Panc1 (cell line): ENCODE measurements around the gene SH3TC1. TPM values are rescaled to one million over a fixed set of nuclear protein-coding genes. Genes with fewer than 3 reads are reported as not detected.

ENCODE experiments used
- ATAC-seq: fragments of 200-7000 bp; cut with Tn5 transposase; 2 replicates; pipeline ENCODE4 v1.9.1; 2020; ENCODE audit warnings: mild to moderate bottlenecking, moderate library complexity
- BruUV-seq: library from RNA; stranded (reverse); fragments of 400-500 nt; replicated peaks from 2 replicates; lab custom pipeline; 2021; lab: Mats Ljungman, UMichigan
- CTCF ChIA-PET: fragments of 300-600 bp; sonication (Branson Sonifier 250); formaldehyde crosslinking; loops from one replicate; lab custom pipeline; 2022; ENCODE audit warnings: antibody characterized with exemption; lab: Charles Lee
- POLR2A ChIA-PET: fragments of 300-600 bp; sonication (Branson Sonifier 250); formaldehyde crosslinking; loops from one replicate; lab custom pipeline; 2022; ENCODE audit warnings: antibody characterized with exemption; lab: Charles Lee
- DNase-seq: peaks from one replicate; pipeline ENCODE4 v3.0.0-alpha.2; 2010; ENCODE audit warnings: low read depth, low spot score
- H3K27ac ChIP-seq: 2 replicates; pipeline ENCODE4 v1.5.1; 2011; ENCODE audit warnings: mild to moderate bottlenecking, low read length, inconsistent platforms
- H3K27me3 ChIP-seq: fragments of 200-500 bp; sonication (Bioruptor generic); 2 replicates; pipeline ENCODE4 v1.6.0; 2014; ENCODE audit warnings: low read length, inconsistent platforms; ENCODE audit not compliant: control insufficient read depth, insufficient read depth
- H3K36me3 ChIP-seq: fragments of 200-500 bp; sonication (Bioruptor generic); 2 replicates; pipeline ENCODE4 v1.5.1; 2014; ENCODE audit warnings: inconsistent platforms, mild to moderate bottlenecking, low read length, moderate library complexity; ENCODE audit not compliant: control insufficient read depth, insufficient read depth
- H3K4me1 ChIP-seq: 2 replicates; pipeline ENCODE4 v1.5.1; 2011; ENCODE audit warnings: inconsistent platforms, mild to moderate bottlenecking, low read length, moderate library complexity; ENCODE audit not compliant: control insufficient read depth, insufficient read depth
- H3K4me3 ChIP-seq, 2 experiments: 2 replicates each; pipeline ENCODE4 v1.5.1; 2011 to 2012; ENCODE audit warnings: low read depth in 2 of 2, low read length in 2 of 2, mild to moderate bottlenecking in 2 of 2, inconsistent platforms in 1 of 2, moderate library complexity in 1 of 2
- H3K9me3 ChIP-seq: fragments of 200-500 bp; sonication (Bioruptor generic); 2 replicates; pipeline ENCODE4 v1.5.1; 2014; ENCODE audit warnings: low read depth, mild to moderate bottlenecking, inconsistent platforms, low read length, moderate library complexity; ENCODE audit not compliant: control insufficient read depth, insufficient read depth
- POLR2AphosphoS5 ChIP-seq: IDR thresholded peaks from 2 replicates; pipeline ENCODE4 v1.6.1; 2012; ENCODE audit warnings: mild to moderate bottlenecking, low read depth, low read length, moderate library complexity
- SIN3A ChIP-seq: IDR thresholded peaks from 2 replicates; pipeline ENCODE4 v1.6.1; 2012; ENCODE audit warnings: low read depth, mild to moderate bottlenecking, low read length, moderate library complexity, borderline replicate concordance; ENCODE audit not compliant: insufficient read depth
- TCF7L2 ChIP-seq: IDR thresholded peaks from 2 replicates; pipeline ENCODE4 v1.6.1; 2011; ENCODE audit warnings: mild to moderate bottlenecking, low read depth, low read length, inconsistent platforms
- in situ Hi-C: cut with HindIII; loops from 2 replicates; pipeline ENCODE4 v1.10.0; 2016; ENCODE audit warnings: low sequenced_read_pairs, low pct_unique_long_range_greater_than_20kb
- intact Hi-C: fragments of 100-400 bp; cut with micrococcal nuclease; formaldehyde crosslinking; loops from one replicate; pipeline ENCODE4 v1.10.0; 2022; ENCODE audit not compliant: unreplicated experiment
- total RNA-seq: library from RNA; stranded (reverse); gene quantifications from one replicate; pipeline ENCODE4 v1.2.1, GENCODE V29; 2021; ENCODE audit not compliant: unreplicated experiment
- TF ChIP-seq, protein P1 (sequence below), 2 experiments: IDR thresholded peaks; 2 replicates each; pipeline ENCODE4 v1.6.1; 2011 to 2012; ENCODE audit warnings: low read depth in 2 of 2, control low read depth in 1 of 2, low read length in 1 of 2, mild to moderate bottlenecking in 1 of 2, moderate library complexity in 1 of 2; ENCODE audit not compliant: insufficient read depth in 1 of 2
- TF ChIP-seq, protein P2 (sequence below): fragments of 450-650 bp; IDR thresholded peaks from 2 replicates; pipeline ENCODE4 v1.5.1; 2017; ENCODE audit warnings: mild to moderate bottlenecking

Gene SH3TC1
- total RNA-seq, 1 experiment from 2014 or later = 4.5 TPM

DNA sequence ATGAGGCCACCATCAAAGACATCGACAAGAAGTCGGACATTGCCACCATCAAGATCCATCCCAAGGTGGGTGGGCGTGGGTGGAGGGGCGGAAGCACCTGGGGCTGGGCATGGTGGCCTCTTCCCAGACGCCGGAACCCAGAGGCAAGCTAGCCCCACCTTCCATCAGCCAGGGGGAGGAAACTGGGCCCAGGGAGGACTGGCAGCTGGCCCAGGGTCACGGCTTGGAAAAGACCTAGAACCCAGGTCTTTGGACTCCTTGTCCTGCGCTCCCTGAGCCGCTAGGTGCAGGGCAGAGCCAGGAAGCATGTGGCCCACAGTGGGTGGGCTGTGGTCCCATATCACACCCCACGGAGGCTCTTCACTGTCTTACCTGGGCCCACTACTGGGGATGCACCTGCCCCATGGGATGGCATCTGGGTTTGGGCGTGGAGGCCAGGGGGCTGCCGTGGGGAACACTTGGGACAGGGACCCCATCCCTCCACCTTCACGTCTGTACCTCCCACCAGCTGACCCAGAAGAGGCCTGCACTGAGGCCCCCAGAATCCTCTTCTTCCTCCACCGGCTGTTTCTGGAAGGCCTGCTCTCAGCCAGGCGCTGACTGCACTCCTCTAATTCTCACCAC is 87.7 kb downstream of the SH3TC1 start:
- Histone ChIP-seq H3K27ac (no peak overlapping the region), H3K36me3 (no peaks in the 10 kb centered on the region), H3K9me3 (no peaks in the 10 kb centered on the region), H3K4me3 (no peak overlapping the region), H3K27me3 (no peaks in the 10 kb centered on the region), H3K4me1 (no peaks in the 10 kb centered on the region)
- ATAC-seq (no peak), DNase-seq (no peak)
- CTCF ChIA-PET = no interaction called here
- TF ChIP-seq TCF7L2 = no peak
- POLR2A ChIA-PET = no interaction called here
- intact Hi-C loops = no loop called here
- in situ Hi-C loops = no loop called here
- no TSS peak for BruUV-seq

DNA sequence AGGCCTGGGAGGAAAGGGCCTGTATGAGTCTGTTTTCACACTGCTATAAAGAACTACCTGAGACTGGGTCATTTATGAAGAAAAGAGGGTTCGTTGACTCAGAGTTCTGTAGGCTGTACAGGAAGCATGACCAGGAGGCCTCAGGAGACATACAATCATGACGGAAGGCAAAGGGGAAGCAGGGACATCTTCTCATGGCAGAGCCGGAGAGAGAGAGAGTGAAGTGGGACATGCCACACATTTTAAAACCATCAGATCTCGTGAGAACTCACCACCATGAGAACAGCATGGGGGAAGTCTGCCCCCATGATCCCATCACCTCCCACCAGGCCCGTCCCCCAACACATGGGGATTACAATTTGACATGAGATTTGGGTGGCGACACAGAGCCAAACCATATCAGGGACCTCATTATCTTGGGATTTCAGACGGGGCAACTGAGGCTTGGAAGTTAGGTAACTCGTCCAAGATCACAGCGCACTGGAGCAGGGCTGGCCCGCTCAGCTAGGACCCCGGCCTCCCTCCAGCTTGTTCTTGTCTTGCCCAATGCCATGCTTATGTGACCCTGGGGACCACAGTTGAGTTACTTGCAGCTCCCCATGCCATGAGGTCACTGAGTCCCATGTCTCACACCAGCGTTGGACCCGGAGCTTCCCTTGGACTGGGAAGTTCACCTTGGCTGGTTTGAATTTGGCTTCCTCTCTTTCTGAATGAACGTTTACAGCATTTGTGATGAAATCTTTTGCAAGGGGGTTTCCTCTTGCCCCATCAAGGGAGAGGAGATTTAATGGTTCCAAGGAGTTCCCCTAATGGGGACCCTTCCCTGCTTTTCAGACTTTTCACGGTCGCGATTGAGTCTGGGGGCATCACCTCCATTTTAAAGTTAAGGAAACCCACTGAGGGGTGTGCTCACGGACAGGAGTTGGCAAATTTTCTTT is 88.5 kb downstream of the SH3TC1 start:
- no TSS peak for BruUV-seq
- ChIA-PET POLR2A (no interaction called here), CTCF (no interaction called here)
- DNase-seq = no peak
- H3K27me3 ChIP-seq = no peaks in the 10 kb centered on the region
- no peak for ATAC-seq
- no peaks in the 10 kb centered on the region for H3K36me3 ChIP-seq
- no peak overlapping the region for H3K4me3 ChIP-seq
- no peaks in the 10 kb centered on the region for H3K4me1 ChIP-seq
- in situ Hi-C loops (no loop called here), intact Hi-C loops (no loop called here)
- no peaks in the 10 kb centered on the region for H3K9me3 ChIP-seq
- H3K27ac ChIP-seq = no peak overlapping the region
- TF ChIP-seq, protein P1, sequence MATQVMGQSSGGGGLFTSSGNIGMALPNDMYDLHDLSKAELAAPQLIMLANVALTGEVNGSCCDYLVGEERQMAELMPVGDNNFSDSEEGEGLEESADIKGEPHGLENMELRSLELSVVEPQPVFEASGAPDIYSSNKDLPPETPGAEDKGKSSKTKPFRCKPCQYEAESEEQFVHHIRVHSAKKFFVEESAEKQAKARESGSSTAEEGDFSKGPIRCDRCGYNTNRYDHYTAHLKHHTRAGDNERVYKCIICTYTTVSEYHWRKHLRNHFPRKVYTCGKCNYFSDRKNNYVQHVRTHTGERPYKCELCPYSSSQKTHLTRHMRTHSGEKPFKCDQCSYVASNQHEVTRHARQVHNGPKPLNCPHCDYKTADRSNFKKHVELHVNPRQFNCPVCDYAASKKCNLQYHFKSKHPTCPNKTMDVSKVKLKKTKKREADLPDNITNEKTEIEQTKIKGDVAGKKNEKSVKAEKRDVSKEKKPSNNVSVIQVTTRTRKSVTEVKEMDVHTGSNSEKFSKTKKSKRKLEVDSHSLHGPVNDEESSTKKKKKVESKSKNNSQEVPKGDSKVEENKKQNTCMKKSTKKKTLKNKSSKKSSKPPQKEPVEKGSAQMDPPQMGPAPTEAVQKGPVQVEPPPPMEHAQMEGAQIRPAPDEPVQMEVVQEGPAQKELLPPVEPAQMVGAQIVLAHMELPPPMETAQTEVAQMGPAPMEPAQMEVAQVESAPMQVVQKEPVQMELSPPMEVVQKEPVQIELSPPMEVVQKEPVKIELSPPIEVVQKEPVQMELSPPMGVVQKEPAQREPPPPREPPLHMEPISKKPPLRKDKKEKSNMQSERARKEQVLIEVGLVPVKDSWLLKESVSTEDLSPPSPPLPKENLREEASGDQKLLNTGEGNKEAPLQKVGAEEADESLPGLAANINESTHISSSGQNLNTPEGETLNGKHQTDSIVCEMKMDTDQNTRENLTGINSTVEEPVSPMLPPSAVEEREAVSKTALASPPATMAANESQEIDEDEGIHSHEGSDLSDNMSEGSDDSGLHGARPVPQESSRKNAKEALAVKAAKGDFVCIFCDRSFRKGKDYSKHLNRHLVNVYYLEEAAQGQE (IDR thresholded peaks at IDR 0.05; ENCODE audit: insufficient read depth in 1 of 2, low read depth in 2 of 2, low read length in 1 of 2) = no peak

DNA sequence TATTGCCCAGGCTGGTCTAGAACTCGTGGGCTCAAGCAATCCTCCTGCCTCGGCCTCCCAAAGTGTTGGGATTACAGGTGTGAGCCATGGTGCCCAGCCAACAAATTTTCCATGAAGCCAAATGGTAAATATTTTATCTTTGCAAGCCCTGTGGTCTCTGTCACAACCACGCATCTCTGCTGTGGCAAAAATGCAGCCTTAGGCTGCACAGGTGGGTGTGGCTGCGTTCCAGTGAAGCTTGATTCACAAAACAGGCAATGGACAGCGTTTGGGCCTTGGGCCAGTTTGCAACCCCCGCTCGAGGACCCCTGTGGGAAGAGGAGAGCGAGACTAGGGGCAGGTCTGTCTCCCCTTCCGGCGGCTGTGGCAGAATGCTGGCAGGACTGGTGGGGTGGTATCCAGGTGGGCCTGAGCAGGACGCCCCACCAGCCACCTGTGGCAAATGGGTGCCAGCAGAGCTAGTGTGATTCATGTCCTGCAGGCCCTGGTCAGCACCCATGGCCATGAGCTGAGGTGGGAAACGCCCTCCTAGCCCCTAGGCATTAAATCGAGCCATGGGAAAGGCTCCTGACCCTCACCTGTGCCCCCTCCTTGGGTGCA is 90.2 kb downstream of the SH3TC1 start:
- POLR2A ChIA-PET = no interaction called here
- no peak for DNase-seq
- BruUV-seq = no TSS peak
- Histone ChIP-seq H3K36me3 (no peaks in the 10 kb centered on the region), H3K4me1 (no peaks in the 10 kb centered on the region), H3K27ac (no peak overlapping the region), H3K9me3 (no peaks in the 10 kb centered on the region), H3K27me3 (no peaks in the 10 kb centered on the region), H3K4me3 (no peak overlapping the region)
- TF ChIP-seq SIN3A = no peak
- TF ChIP-seq POLR2AphosphoS5 = no peak
- TF ChIP-seq TCF7L2 = no peak
- TF ChIP-seq, protein P2, sequence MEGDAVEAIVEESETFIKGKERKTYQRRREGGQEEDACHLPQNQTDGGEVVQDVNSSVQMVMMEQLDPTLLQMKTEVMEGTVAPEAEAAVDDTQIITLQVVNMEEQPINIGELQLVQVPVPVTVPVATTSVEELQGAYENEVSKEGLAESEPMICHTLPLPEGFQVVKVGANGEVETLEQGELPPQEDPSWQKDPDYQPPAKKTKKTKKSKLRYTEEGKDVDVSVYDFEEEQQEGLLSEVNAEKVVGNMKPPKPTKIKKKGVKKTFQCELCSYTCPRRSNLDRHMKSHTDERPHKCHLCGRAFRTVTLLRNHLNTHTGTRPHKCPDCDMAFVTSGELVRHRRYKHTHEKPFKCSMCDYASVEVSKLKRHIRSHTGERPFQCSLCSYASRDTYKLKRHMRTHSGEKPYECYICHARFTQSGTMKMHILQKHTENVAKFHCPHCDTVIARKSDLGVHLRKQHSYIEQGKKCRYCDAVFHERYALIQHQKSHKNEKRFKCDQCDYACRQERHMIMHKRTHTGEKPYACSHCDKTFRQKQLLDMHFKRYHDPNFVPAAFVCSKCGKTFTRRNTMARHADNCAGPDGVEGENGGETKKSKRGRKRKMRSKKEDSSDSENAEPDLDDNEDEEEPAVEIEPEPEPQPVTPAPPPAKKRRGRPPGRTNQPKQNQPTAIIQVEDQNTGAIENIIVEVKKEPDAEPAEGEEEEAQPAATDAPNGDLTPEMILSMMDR = no peak
- TF ChIP-seq, protein P1 (IDR thresholded peaks at IDR 0.05; ENCODE audit: insufficient read depth in 1 of 2, low read depth in 2 of 2, low read length in 1 of 2) = no peak
- CTCF ChIA-PET = no interaction called here
- intact Hi-C loops = no loop called here
- in situ Hi-C loops = no loop called here
- ATAC-seq = no peak
